Measurements from ENCODE around the gene COA3.
"Not testable (repeated sequence)": the region's sequence is repeated elsewhere in the genome, so short reads cannot be mapped to it uniquely, and the experiment has no call there.

The COA3 gene

GRCh38 chr17:42782166-42783061, 16.1 kb downstream of the COA3 start:
- DNase-seq (ENCODE audit: low read depth, low spot score) = no peak

- DNase-seq (ENCODE audit: low read depth, low spot score) = no peak
Measured at GRCh38 chr17:42781639-42782165, 16.8 kb downstream of the COA3 start.

GRCh38 chr17:42780851-42781638, 17.5 kb downstream of the COA3 start:
- no peak for DNase-seq (ENCODE audit: low read depth, low spot score)

GRCh38 chr17:42779936-42780850, 18.3 kb downstream of the COA3 start, which contains the start of gene WNK4:
Gene WNK4 (plus strand): TSS chr17:42780610. CDS start chr17:42780699, 89 bp downstream.
- no peak for DNase-seq (ENCODE audit: low read depth, low spot score)

- no peak for DNase-seq (ENCODE audit: low read depth, low spot score)
Measured at GRCh38 chr17:42779304-42779935, 19.1 kb downstream of the COA3 start.

GRCh38 chr17:42778570-42778969, 19.9 kb downstream of the COA3 start:
- no peak for DNase-seq (ENCODE audit: low read depth, low spot score)

- DNase-seq (ENCODE audit: low read depth, low spot score) = no peak
Measured at GRCh38 chr17:42775534-42776098, 22.9 kb downstream of the COA3 start.

- no peak for DNase-seq (ENCODE audit: low read depth, low spot score)
Measured at GRCh38 chr17:42774066-42774745, 24.3 kb downstream of the COA3 start.

- DNase-seq (ENCODE audit: low read depth, low spot score) = no peak
Measured at GRCh38 chr17:42773290-42774035, 25.0 kb downstream of the COA3 start, which contains the start of gene VPS25. Gene VPS25 (plus strand): TSS chr17:42773449. CDS start chr17:42773476, 27 bp downstream.

GRCh38 chr17:42772945-42773289, 25.6 kb downstream of the COA3 start:
- no peak for DNase-seq (ENCODE audit: low read depth, low spot score)

- DNase-seq (ENCODE audit: low read depth, low spot score) = not testable (repeated sequence)
Measured at GRCh38 chr17:42769964-42770363, 28.5 kb downstream of the COA3 start.

- DNase-seq (ENCODE audit: low read depth, low spot score) = not testable (repeated sequence)
Measured at GRCh38 chr17:42768006-42768405, 30.5 kb downstream of the COA3 start.

- no peak for DNase-seq (ENCODE audit: low read depth, low spot score)
Measured at GRCh38 chr17:42767512-42767911, 31.0 kb downstream of the COA3 start.

- no peak for DNase-seq (ENCODE audit: low read depth, low spot score)
Measured at GRCh38 chr17:42766124-42766523, 32.4 kb downstream of the COA3 start.

GRCh38 chr17:42761638-42762037, 36.9 kb downstream of the COA3 start:
- no peak for DNase-seq (ENCODE audit: low read depth, low spot score)

- DNase-seq (ENCODE audit: low read depth, low spot score) = no peak
Measured at GRCh38 chr17:42760652-42761581, 37.6 kb downstream of the COA3 start, which contains the start of gene RAMP2. Gene RAMP2 (plus strand): TSS chr17:42761227. CDS start chr17:42761262, 35 bp downstream.

- no peak for DNase-seq (ENCODE audit: low read depth, low spot score)
Measured at GRCh38 chr17:42759982-42760651, 38.4 kb downstream of the COA3 start.
